HepG2 (cell line): ENCODE measurements around the gene ELP5. TPM values are rescaled to one million over a fixed set of nuclear protein-coding genes. Genes with fewer than 3 reads are reported as not detected.

Experiments
- ARID4A ChIP-seq: sonication (generic); formaldehyde crosslinking; IDR thresholded peaks from 2 replicates; pipeline ENCODE4 v1.5.0; 2020; ENCODE audit warnings: mild to moderate bottlenecking, missing genetic modification reagents, borderline replicate concordance
- ATF7 ChIP-seq, 2 experiments: fragments of 450-650 bp in 1 of 2; sonication (generic) in 1 of 2; formaldehyde crosslinking in 1 of 2; IDR thresholded peaks; 2 replicates each; pipeline versions ENCODE4 v1.4.0 to v1.6.1; 2016 to 2020; ENCODE audit warnings: antibody characterized with exemption in 1 of 2, mild to moderate bottlenecking in 1 of 2, missing genetic modification reagents in 1 of 2
- CSRNP1 ChIP-seq: sonication (generic); formaldehyde crosslinking; IDR thresholded peaks from 2 replicates; pipeline ENCODE4 v1.8.1; 2023; ENCODE audit warnings: mild to moderate bottlenecking, missing genetic modification reagents
- FOXO4 ChIP-seq: sonication (generic); formaldehyde crosslinking; conservative IDR thresholded peaks from 2 replicates; pipeline ENCODE4 v1.8.1; 2023; ENCODE audit warnings: missing genetic modification reagents
- KDM5A ChIP-seq: fragments of 200-600 bp; sonication (generic); IDR thresholded peaks from 2 replicates; pipeline ENCODE4 v1.7.0; 2018; ENCODE audit warnings: antibody characterized with exemption, mild to moderate bottlenecking, low read length, borderline replicate concordance
- POLR2A ChIP-seq, 2 experiments: IDR thresholded peaks; 2 replicates each; pipeline ENCODE4 v1.6.1; 2011; ENCODE audit warnings: low read depth in 2 of 2, low read length in 2 of 2, mild to moderate bottlenecking in 1 of 2, moderate library complexity in 1 of 2; ENCODE audit not compliant: insufficient read depth in 1 of 2
- ZC3H4 ChIP-seq: sonication (generic); formaldehyde crosslinking; IDR thresholded peaks from 2 replicates; pipeline ENCODE4 v1.4.0; 2020; ENCODE audit warnings: missing genetic modification reagents, borderline replicate concordance
- ZFP36L1 ChIP-seq: sonication (generic); formaldehyde crosslinking; IDR thresholded peaks from 2 replicates; pipeline ENCODE4 v1.8.0; 2022; ENCODE audit warnings: mild to moderate bottlenecking, missing genetic modification reagents, moderate library complexity
- ZNF251 ChIP-seq: sonication (generic); formaldehyde crosslinking; IDR thresholded peaks from 2 replicates; pipeline ENCODE4 v1.9.0; 2021; ENCODE audit warnings: mild to moderate bottlenecking, missing genetic modification reagents
- ZNF33A ChIP-seq: sonication (generic); formaldehyde crosslinking; IDR thresholded peaks from 2 replicates; pipeline ENCODE4 v1.5.1; 2020; ENCODE audit warnings: missing genetic modification reagents, mild to moderate bottlenecking, moderate library complexity, borderline replicate concordance
- ZNF407 ChIP-seq: sonication (generic); formaldehyde crosslinking; IDR thresholded peaks from one replicate; pipeline ENCODE4 v1.5.1; 2020; ENCODE audit warnings: mild to moderate bottlenecking, missing genetic modification reagents; ENCODE audit errors: not compliant biosample characterization
- polyA plus RNA-seq, 8 experiments: library from polyadenylated mRNA; depleted of rRNA in 3 of 8; stranded (reverse) in 7 of 8; unstranded in 1 of 8; fragments of >200 nt; fragmentation: Illumina TruSeq in 4 of 8; extraction: Trizol in 4 of 8; gene quantifications; 2 replicates each; pipeline versions ENCODE4 v1.2.1 to v1.2.3, GENCODE V29; 2011 to 2016; ENCODE audit warnings: low read depth in 4 of 8, missing spikeins in 1 of 8, mixed read lengths in 1 of 8; ENCODE audit not compliant: insufficient read depth in 1 of 8
- total RNA-seq, 5 experiments: library from RNA; depleted of rRNA; stranded (reverse); fragments of >200 nt; fragmentation: Illumina TruSeq; extraction: Trizol; gene quantifications; 2 replicates each; pipeline ENCODE4 v1.2.3, GENCODE V29; 2016; ENCODE audit warnings: low read depth in 1 of 5

Gene ELP5
- total and polyA plus RNA-seq, 2 of the 13 experiments (the other 11 are each of a cell fraction or from before 2014, with no cell fraction given) = 67.6 to 69.8 TPM

GRCh38 chr17:7241783-7242716 is 10.0 kb upstream of the ELP5 start, which contains the start of gene GABARAP (continued):
- TF ChIP-seq ZNF407 (CRISPR knock-in tag) (no peak), CSRNP1 (CRISPR knock-in tag) (peak; percentile 10; the same call in 1 of the 2 replicates), KDM5A (no peak; the same call in 1 of the 2 replicates), ZNF33A (CRISPR knock-in tag) (no peak), ZFP36L1 (CRISPR knock-in tag) (no peak), ARID4A (peak; percentile 80), POLR2A (IDR thresholded peaks at IDR 0.05; ENCODE audit: insufficient read depth in 1 of 2, low read depth in 2 of 2, low read length in 2 of 2) (peak; percentile 40 to 48; a peak in 3 of 4 replicates), ATF7 (IDR thresholded peaks at IDR 0.05) (no peak), ATF7 (CRISPR knock-in tag; IDR thresholded peaks at IDR 0.05) (no peak; the same call in 1 of the 2 replicates), ZC3H4 (CRISPR knock-in tag) (0 out of 2 replicates have a peak, but pooled peaks have one; percentile 6), FOXO4 (CRISPR knock-in tag) (no peak), ZNF251 (no peak)
